RCC 7860 (cell line): ENCODE data around the gene LENEP.
A peak's percentile ranks its signal among the peaks of the same experiment; 100 is the strongest.

ENCODE experiments used
- DNase-seq: peaks from one replicate; pipeline ENCODE4 v3.0.0-alpha.2; 2015; ENCODE audit warnings: low spot score
- FAIRE-seq: peaks from 2 replicates; lab custom pipeline; 2012; peaks lifted over from hg19 to GRCh38; lab: Jason Lieb, UNC

Gene LENEP

GRCh38 chr1:154959426-154959780, 34.0 kb upstream of the LENEP start:
- no peak for FAIRE-seq

GRCh38 chr1:154960446-154961136, 32.8 kb upstream of the LENEP start:
- no peak for DNase-seq
- no peak for FAIRE-seq

More at GRCh38 chr1:154959426-154959780, 34.0 kb upstream of the LENEP start:
- no peak for DNase-seq

- peak; percentile 59 for DNase-seq
- FAIRE-seq = no peak
These were observed 31.9 kb upstream of the LENEP start, which contains the start of gene PYGO2 for GRCh38 chr1:154961207-154962155. Gene PYGO2 (minus strand): TSS chr1:154961782. CDS start chr1:154961576, 206 bp downstream.

- FAIRE-seq (no peak), DNase-seq (peak; percentile 11)
These were observed 31.1 kb upstream of the LENEP start for GRCh38 chr1:154962156-154962749.

- DNase-seq (no peak), FAIRE-seq (no peak)
These were observed 30.5 kb upstream of the LENEP start for GRCh38 chr1:154962795-154963330.

- DNase-seq = no peak
- no peak for FAIRE-seq
These were observed 29.7 kb upstream of the LENEP start for GRCh38 chr1:154963643-154964042.

GRCh38 chr1:154964359-154964758, 29.0 kb upstream of the LENEP start:
- no peak for FAIRE-seq
- no peak for DNase-seq

GRCh38 chr1:154966111-154966510, 27.3 kb upstream of the LENEP start:
- no peak for FAIRE-seq
- no peak for DNase-seq

GRCh38 chr1:154967331-154967950, 25.9 kb upstream of the LENEP start:
- no peak for FAIRE-seq

GRCh38 chr1:154968731-154969130, 24.7 kb upstream of the LENEP start:
- no peak for FAIRE-seq
- no peak for DNase-seq

More at GRCh38 chr1:154967331-154967950, 25.9 kb upstream of the LENEP start:
- no peak for DNase-seq

GRCh38 chr1:154969246-154969645, 24.1 kb upstream of the LENEP start:
- no peak for DNase-seq
- FAIRE-seq = no peak

GRCh38 chr1:154969860-154970452, 23.4 kb upstream of the LENEP start:
- DNase-seq = no peak
- no peak for FAIRE-seq

- DNase-seq = peak; percentile 90
- peak; percentile 79 for FAIRE-seq
These were observed 22.6 kb upstream of the LENEP start, which contains the start of gene SHC1 for GRCh38 chr1:154970631-154971340. Gene SHC1 (minus strand): TSS chr1:154970747. CDS start chr1:154970526, 221 bp downstream.

GRCh38 chr1:154971341-154971998, 21.9 kb upstream of the LENEP start:
- FAIRE-seq = no peak
- no peak for DNase-seq

- DNase-seq (no peak), FAIRE-seq (no peak)
These were observed 21.2 kb upstream of the LENEP start for GRCh38 chr1:154972213-154972516.

GRCh38 chr1:154972517-154973343, 20.7 kb upstream of the LENEP start:
- peak; percentile 95 for DNase-seq

GRCh38 chr1:154973344-154974101, 19.9 kb upstream of the LENEP start:
- DNase-seq (peak; percentile 97), FAIRE-seq (peak; percentile 88)

More at GRCh38 chr1:154972517-154973343, 20.7 kb upstream of the LENEP start:
- FAIRE-seq = peak; percentile 87
